ENCODE results near the gene SPDYE2. TPM values are rescaled to one million over a fixed set of nuclear protein-coding genes. Genes with fewer than 3 reads are reported as not detected.
A peak's percentile ranks its signal among the peaks of the same experiment; 100 is the strongest.
"Not testable (repeated sequence)": the region's sequence is repeated elsewhere in the genome, so short reads cannot be mapped to it uniquely, and the experiment has no call there.

The SPDYE2 gene
- total RNA-seq: under 1 TPM in 1 of 2 experiments, not detected in 1; 0.31 TPM

- H3K9me3 Mint-ChIP-seq (ENCODE audit: insufficient read depth); H3K4me1 Mint-ChIP-seq (ENCODE audit: low read depth); H3K36me3 Mint-ChIP-seq (ENCODE audit: low read depth); H3K4me3 Mint-ChIP-seq; H3K27ac Mint-ChIP-seq; H3K27me3 Mint-ChIP-seq (ENCODE audit: low read depth); POLR2A ChIA-PET; DNase-seq; CTCF ChIA-PET: not testable (repeated sequence)
- peak; percentile 35 for ATAC-seq
Observed at GRCh38 chr7:102550808-102551422, at the start of gene SPDYE2. TSS of gene SPDYE2 (plus strand) at chr7:102551226. CDS start at chr7:102553256, 2,030 bp downstream.

- H3K27me3 Mint-ChIP-seq (ENCODE audit: low read depth); H3K27ac Mint-ChIP-seq; POLR2A ChIA-PET; H3K36me3 Mint-ChIP-seq (ENCODE audit: low read depth); H3K4me3 Mint-ChIP-seq; ATAC-seq; H3K9me3 Mint-ChIP-seq (ENCODE audit: insufficient read depth); CTCF ChIA-PET; DNase-seq; H3K4me1 Mint-ChIP-seq (ENCODE audit: low read depth): not testable (repeated sequence)
Observed at GRCh38 chr7:102503141-102503540, 47.9 kb upstream of the SPDYE2 start.

- CTCF ChIA-PET; H3K4me1 Mint-ChIP-seq (ENCODE audit: low read depth); H3K4me3 Mint-ChIP-seq; H3K36me3 Mint-ChIP-seq (ENCODE audit: low read depth); ATAC-seq; H3K27ac Mint-ChIP-seq; POLR2A ChIA-PET; H3K9me3 Mint-ChIP-seq (ENCODE audit: insufficient read depth); H3K27me3 Mint-ChIP-seq (ENCODE audit: low read depth): not testable (repeated sequence)
- DNase-seq: peak; percentile 20
Observed at GRCh38 chr7:102505298-102506185, 45.5 kb upstream of the SPDYE2 start.

GRCh38 chr7:102507410-102508088 lies 43.5 kb upstream of the SPDYE2 start:
- CTCF ChIA-PET; H3K27me3 Mint-ChIP-seq (ENCODE audit: low read depth); POLR2A ChIA-PET; H3K9me3 Mint-ChIP-seq (ENCODE audit: insufficient read depth); H3K4me1 Mint-ChIP-seq (ENCODE audit: low read depth); ATAC-seq; H3K36me3 Mint-ChIP-seq (ENCODE audit: low read depth); H3K4me3 Mint-ChIP-seq; H3K27ac Mint-ChIP-seq: not testable (repeated sequence)
- peak; percentile 19 for DNase-seq

GRCh38 chr7:102510575-102510974 lies 40.5 kb upstream of the SPDYE2 start:
- H3K36me3 Mint-ChIP-seq (ENCODE audit: low read depth); H3K4me3 Mint-ChIP-seq; H3K4me1 Mint-ChIP-seq (ENCODE audit: low read depth); POLR2A ChIA-PET; H3K27me3 Mint-ChIP-seq (ENCODE audit: low read depth); H3K27ac Mint-ChIP-seq; CTCF ChIA-PET; H3K9me3 Mint-ChIP-seq (ENCODE audit: insufficient read depth); ATAC-seq: not testable (repeated sequence)
- peak; percentile 19 for DNase-seq

GRCh38 chr7:102511860-102512522 lies 39.0 kb upstream of the SPDYE2 start:
- H3K4me3 Mint-ChIP-seq; POLR2A ChIA-PET; H3K9me3 Mint-ChIP-seq (ENCODE audit: insufficient read depth); CTCF ChIA-PET; DNase-seq; H3K27me3 Mint-ChIP-seq (ENCODE audit: low read depth); H3K27ac Mint-ChIP-seq; H3K4me1 Mint-ChIP-seq (ENCODE audit: low read depth); H3K36me3 Mint-ChIP-seq (ENCODE audit: low read depth): not testable (repeated sequence)
- ATAC-seq: peak; percentile 68

- H3K4me3 Mint-ChIP-seq; H3K27ac Mint-ChIP-seq; H3K4me1 Mint-ChIP-seq (ENCODE audit: low read depth); H3K27me3 Mint-ChIP-seq (ENCODE audit: low read depth); H3K36me3 Mint-ChIP-seq (ENCODE audit: low read depth); ATAC-seq; POLR2A ChIA-PET; CTCF ChIA-PET; H3K9me3 Mint-ChIP-seq (ENCODE audit: insufficient read depth): not testable (repeated sequence)
- DNase-seq: peak; percentile 21
Observed at GRCh38 chr7:102512642-102513221, 38.3 kb upstream of the SPDYE2 start.

GRCh38 chr7:102514881-102515721 lies 35.9 kb upstream of the SPDYE2 start:
- H3K27ac Mint-ChIP-seq; H3K4me3 Mint-ChIP-seq; H3K9me3 Mint-ChIP-seq (ENCODE audit: insufficient read depth); H3K36me3 Mint-ChIP-seq (ENCODE audit: low read depth); CTCF ChIA-PET; POLR2A ChIA-PET; H3K27me3 Mint-ChIP-seq (ENCODE audit: low read depth); ATAC-seq; H3K4me1 Mint-ChIP-seq (ENCODE audit: low read depth): not testable (repeated sequence)
- DNase-seq: peak; percentile 15

GRCh38 chr7:102515889-102516288 lies 35.1 kb upstream of the SPDYE2 start:
- CTCF ChIA-PET; H3K4me1 Mint-ChIP-seq (ENCODE audit: low read depth); ATAC-seq; H3K36me3 Mint-ChIP-seq (ENCODE audit: low read depth); H3K27me3 Mint-ChIP-seq (ENCODE audit: low read depth); H3K27ac Mint-ChIP-seq; H3K9me3 Mint-ChIP-seq (ENCODE audit: insufficient read depth); POLR2A ChIA-PET; DNase-seq; H3K4me3 Mint-ChIP-seq: not testable (repeated sequence)

- H3K9me3 Mint-ChIP-seq (ENCODE audit: insufficient read depth); CTCF ChIA-PET; ATAC-seq; H3K27me3 Mint-ChIP-seq (ENCODE audit: low read depth); H3K4me1 Mint-ChIP-seq (ENCODE audit: low read depth); POLR2A ChIA-PET; H3K36me3 Mint-ChIP-seq (ENCODE audit: low read depth); DNase-seq; H3K27ac Mint-ChIP-seq; H3K4me3 Mint-ChIP-seq: not testable (repeated sequence)
Observed at GRCh38 chr7:102516951-102517350, 34.1 kb upstream of the SPDYE2 start.

- POLR2A ChIA-PET; H3K4me3 Mint-ChIP-seq; H3K9me3 Mint-ChIP-seq (ENCODE audit: insufficient read depth); H3K4me1 Mint-ChIP-seq (ENCODE audit: low read depth); H3K27ac Mint-ChIP-seq; H3K27me3 Mint-ChIP-seq (ENCODE audit: low read depth); H3K36me3 Mint-ChIP-seq (ENCODE audit: low read depth); CTCF ChIA-PET: not testable (repeated sequence)
- DNase-seq (peak; percentile 20), ATAC-seq (peak; percentile 100)
Observed at GRCh38 chr7:102517550-102518147, 33.4 kb upstream of the SPDYE2 start, which contains the start of gene RASA4B. TSS of gene RASA4B (minus strand) at chr7:102517777. CDS start at chr7:102517710, 67 bp downstream.
